ENCODE measurements around the gene CPXM1.
"Not testable (repeated sequence)": the region's sequence is repeated elsewhere in the genome, so short reads cannot be mapped to it uniquely, and the experiment has no call there.

The CPXM1 gene

DNA sequence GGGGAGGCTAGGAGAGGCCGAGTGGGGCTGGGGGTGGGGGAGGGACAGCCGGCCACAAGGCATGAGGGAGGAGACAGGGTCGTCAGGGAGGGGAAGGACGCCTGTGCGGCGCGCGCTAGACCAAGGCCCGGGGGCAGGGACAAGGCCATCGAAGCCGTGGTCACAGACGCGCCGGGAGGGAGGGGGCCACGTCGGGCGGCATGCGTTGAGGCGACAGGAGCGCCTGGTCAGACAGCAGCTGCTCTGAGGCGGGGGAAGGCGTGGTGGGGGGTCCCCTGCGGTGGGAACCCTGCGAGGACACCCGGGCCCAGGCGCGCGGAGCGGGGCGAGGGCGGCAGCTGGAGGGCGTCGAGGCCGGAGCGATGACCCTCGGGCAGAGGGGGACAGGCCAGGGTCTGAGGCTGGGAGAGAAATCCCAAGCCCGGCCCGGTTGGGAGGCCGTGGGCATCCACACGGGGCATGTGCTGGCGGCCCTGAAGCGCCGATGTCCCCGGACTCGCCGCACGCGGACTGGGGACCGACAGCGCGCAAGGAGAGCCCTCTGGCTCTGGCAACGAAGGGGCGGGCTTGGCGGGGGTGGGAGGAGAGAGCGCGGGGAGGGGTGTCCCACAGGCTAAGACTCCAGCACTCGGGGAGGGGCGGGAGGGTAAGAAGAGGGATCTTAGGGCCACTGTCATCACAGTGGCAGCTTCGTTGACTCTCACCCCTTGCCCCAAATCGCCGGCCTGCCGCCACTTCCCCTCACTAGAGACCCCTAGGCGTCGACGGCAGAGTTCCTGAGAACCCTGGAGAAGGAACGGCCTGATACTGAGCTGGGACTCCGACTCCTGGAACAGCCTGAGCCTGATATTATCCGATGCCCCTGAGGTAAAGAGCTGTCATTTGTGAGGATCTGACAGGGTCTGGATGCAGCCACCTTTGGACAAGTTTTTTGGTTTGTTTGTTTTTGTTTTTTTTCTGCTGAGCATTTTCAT is 20.8 kb upstream of the CPXM1 start:
- no peak for DNase-seq

DNA sequence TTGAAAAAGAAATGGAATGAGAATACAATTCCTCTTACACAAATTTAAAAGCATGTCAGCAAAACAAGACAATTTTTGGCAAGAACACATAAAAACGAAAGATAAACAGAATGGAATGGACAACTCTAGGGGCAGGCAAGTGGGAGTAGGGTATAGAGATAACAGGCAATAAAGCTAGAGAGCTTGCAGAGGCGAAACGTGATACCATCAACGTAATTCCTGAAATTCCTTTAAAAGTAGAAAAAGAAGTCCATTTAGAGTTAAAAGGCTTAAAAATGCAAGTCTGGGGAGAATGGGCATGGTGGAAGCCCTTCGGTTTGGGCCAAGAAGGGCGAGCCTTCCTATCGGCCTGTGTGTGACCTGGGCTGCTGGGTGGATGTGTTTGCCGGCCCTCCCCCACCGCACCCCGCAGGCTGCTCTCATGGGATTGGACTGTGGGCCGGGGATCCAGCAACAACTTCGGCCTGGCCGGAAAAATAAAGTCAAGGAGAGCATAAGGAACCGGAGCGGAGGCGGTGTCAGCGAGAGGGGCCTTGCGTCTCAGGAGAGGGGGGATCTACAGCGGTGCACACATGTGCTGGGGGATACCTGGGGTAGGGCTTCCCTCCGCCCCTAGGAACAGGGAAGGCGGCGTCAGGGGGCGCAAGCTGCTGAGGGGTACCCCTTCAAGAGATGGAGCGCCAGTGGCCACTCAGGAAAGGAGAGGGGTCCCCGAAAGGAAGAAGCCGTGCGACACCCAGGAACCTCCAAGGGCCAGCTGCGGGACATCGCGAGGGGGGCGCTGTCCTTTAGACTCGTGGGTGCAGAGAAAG is 19.9 kb upstream of the CPXM1 start:
- no peak for DNase-seq

DNA sequence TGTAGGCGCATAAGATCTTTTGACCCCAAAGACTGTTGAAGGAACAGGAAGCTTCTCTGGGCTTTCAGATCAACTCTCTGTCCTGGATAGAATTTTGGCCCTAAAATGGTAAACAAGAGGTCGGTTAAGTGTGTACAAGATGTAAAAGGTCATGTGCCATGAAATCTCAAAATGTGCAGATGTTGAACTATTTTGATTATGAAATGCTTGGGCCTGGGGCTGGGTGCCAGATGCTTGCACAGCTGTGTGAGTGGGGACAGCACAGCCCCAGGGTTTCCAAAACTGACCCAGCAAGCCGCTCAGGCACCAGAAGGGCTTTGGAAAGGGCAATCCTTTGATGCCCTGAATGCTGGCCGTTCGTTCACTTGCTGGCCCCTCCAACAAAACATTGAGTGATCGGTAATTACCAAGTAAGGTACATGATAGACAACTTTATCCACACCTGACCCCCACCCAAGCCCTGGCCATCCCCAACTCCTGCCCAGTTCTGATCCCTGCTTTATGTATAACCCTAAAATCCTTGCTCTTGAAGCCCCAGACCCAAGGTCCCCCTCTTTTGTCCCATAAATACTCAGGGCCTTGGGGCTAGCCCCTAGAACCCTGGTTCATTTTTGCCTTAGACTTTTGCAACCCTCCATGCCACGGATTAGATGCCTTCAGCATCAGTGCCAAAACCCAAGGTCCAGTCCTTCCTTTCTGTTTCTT is 17.6 kb upstream of the CPXM1 start:
- no peak for DNase-seq

DNA sequence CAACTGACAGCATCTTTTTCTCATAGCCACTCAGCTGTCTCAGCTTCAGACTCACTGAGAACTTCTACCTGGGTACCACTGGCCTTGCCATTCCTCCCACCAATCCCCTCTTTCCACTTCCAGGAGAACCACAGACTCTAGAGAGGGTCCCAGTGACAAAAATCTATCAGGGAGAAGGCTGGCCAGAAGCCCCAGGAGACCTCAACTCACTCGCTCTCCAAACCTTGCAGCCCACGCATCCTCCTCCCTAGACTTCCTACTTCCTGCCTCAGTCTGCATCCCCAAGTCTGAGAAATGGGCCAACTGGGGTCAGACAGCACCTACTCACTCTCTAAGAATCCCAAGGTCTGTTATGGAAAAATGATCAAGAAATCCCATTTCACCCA is 16.9 kb upstream of the CPXM1 start:
- no peak for DNase-seq

DNA sequence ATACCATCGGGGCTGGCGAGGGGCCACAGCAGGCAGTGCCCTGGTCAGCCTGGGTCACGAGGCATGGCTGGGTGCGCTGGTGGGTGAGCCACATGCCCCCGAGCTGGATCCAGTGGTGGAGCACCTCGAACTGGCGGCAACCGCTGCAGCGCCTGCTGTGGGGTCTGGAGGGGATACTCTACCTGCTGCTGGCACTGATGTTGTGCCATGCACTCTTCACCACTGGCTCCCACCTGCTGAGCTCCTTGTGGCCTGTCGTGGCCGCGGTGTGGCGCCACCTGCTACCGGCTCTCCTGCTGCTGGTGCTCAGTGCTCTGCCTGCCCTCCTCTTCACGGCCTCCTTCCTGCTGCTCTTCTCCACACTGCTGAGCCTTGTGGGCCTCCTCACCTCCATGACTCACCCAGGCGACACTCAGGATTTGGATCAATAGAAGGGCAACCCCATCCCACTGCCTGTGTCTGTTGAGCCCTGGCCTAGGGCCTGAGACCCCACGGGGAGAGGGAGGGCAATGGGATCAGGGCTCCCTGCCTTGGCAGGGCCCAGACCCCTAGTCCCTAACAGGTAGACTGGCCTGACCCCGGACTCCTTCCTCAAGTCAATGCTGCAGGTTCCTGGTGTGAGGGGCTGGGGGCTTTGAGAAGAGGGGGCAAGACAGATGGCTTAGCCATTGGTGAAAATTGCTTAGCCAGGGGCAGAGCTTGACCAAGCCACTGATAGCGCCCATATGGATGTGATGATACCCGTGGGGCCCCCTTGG is 16.3 kb upstream of the CPXM1 start:
- peak; percentile 44 for DNase-seq

DNA sequence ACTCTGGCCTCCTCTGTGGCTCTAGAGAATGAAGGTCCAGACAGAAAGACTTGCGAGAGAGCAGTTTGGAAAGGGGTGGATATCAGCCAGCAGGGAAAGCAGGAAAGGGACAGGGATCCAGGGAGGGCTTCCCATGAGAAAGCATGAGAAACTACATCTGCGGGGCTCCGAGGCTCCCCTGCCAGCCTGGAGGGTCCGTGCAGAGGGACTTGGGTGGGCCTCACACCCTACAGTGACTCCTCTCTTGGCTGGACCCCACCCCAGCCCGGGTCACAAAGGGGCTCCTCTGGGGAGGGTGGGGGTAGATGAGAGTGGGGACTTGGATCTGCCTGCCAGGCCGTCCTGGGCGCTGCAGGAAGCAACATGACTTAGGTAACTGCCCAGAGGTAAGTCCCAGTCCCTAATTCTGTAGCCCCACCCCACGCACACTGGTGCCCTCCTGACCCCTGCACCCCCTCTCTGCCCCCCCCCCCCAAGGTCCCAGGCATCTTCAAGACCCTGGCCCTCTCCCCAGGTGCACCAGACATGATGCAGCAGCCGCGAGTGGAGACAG is 15.7 kb upstream of the CPXM1 start, which contains the start of gene TMEM239:
Gene TMEM239, plus strand, starts transcription at position 335 of the 553 bp plus-strand sequence. Its CDS starts 191 bp downstream, at position 526.
- DNase-seq: no peak

DNA sequence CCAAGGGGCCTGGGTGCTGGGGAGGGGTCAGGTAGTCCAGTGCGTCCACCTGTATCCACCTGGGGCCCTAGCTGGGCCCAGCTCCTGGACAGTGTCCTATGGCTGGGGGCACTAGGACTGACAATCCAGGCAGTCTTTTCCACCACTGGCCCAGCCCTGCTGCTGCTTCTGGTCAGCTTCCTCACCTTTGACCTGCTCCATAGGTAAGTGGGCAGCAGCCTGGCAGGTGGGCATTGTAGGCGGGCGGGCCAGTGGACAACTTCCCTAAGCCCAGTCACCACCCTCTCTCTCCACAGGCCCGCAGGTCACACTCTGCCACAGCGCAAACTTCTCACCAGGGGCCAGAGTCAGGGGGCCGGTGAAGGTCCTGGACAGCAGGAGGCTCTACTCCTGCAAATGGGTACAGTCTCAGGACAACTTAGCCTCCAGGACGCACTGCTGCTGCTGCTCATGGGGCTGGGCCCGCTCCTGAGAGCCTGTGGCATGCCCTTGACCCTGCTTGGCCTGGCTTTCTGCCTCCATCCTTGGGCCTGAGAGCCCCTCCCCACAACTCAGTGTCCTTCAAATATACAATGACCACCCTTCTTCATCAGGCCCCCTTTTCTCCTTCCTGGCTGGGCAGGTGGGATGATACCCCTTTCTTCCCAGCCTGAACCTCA is 14.9 kb upstream of the CPXM1 start:
- DNase-seq: no peak

DNA sequence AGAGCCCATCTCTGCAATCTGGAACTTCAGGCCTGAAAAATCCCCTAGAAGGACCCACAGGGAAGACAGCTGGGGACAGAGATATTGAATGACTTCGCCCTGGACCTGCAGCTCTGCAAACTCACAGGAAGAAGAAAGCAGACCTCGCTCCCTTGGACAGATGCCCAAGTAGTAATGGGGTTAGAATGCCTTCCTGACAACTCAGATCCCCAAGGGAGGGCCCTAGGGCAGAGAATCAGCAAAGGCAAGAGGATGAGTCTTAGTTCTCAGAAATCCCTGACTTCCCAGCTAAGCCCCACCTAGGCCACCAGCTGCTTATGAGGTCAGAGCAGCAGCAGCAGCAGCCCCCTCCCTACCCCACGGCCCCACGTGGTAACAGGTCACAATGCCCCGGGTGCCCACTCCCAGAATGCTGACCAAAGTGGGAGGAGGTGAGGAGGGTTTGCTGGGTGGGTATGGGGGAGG is 14.2 kb upstream of the CPXM1 start, which contains the start of gene C20orf141:
Gene C20orf141, plus strand, starts transcription at position 401 of the 465 bp plus-strand sequence. CDS start 198 bp downstream, outside the sequence.
- no peak for DNase-seq

DNA sequence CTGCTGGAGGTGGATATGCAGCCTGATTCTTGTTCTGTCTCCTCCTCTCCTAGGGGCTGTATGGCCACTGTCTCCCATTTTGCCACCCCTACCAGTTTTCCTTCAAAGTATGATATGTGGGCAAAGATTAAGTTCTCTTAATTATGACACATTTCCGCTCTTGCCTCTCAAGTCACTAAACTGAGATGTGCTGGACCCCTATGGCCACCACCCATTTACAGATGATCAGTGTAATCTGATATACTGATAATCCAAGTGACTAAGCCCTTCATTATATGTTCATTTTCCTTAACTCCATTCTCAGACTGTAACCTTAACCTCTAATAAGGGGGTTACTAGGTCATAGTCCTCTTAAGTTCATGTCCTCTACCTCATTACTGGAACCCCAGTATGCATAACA is 13.6 kb upstream of the CPXM1 start:
- no peak for DNase-seq

DNA sequence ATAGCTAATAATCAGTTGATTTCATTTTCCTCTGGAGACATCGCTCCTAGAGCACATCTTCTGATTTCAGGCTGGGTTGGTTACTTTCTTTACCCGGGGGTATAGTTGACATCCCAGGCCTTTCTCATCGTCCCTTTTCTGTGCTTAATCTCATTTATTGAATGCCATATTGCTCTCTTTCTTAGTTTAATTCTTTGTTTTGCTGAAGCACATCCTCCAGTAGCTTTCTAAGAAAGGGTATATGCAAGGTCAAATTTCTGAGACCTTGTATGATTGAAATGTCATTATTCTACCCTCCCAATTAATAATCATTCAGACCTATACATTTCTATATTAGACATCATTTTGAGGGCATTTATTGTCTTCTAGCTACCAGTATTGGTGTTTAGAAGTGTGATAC is 11.8 kb upstream of the CPXM1 start:
- no peak for DNase-seq

DNA sequence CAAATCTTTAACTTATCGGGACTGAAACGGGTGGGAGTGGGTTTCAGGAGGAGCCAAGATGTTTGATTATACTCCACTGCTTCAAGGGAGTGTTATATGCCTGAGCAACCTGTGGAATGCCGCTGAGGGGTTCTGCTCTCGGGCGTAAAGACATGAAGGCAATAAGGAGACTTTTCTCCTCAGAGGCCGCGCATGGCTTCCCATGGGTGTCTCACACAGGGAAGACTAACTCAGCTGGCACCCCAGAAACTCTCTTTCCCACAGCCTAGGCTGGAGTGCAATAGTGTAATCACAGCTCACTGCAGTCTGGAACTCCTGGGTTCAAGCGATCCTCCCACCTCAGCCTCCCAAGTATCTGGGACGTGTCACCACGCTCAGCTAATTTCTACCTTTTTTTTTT is 9.3 kb upstream of the CPXM1 start:
- no peak for DNase-seq

DNA sequence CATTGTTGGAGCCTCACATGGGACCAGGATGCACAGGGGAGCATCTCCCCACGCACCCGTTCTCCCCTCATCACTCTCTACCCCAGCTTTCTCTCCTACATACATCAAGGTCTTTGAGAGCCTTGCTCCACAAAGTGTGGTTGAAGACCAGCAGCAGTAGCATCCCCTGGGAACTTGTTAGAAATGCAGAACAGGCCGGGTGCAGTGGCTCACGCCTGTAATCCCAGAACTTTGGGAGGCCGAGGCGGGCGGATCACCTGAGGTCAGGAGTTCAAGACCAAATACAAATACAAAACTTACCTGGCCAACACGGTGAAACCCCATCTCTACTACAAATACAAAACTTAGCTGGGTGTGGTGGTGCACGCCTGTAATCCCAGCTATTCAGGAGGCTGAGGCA is 7.5 kb upstream of the CPXM1 start:
- DNase-seq: not testable (repeated sequence)

DNA sequence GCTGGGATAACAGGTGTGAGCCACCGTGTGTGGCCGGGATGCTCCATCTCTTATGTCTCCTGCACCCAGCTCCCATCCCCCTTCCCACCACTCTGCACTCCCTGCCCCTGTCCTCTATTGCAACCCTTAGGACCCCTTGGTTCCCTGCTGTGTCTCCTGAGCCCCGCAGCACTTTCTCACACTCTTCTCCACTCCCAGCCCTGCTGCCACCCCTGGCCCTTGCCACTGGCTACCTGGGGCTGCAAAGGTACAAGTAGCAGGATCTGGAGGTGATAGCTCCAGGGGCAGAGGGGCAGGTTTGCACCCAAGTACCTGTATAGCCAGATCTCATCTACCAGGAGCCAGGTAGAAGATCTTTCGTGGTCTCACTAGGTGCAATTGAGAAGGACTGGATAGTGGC is 6.6 kb upstream of the CPXM1 start:
- no peak for DNase-seq

DNA sequence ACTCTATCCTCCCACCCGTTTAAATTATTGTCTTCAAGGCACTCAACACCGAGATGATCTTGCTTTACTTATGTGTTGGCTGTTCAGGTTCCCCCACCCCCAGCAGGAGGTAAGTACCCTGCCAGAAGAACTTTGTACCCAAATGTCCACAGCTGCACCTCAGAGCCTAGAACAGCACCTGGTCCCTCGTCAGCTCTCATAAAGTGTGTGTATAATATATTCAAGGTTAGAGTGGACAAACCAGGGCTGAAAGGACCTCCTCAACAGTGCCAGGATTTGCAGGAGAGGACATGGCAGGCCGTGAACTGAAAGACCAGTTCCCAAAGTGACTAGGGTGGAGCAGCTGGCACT is 5.9 kb upstream of the CPXM1 start:
- DNase-seq: no peak

DNA sequence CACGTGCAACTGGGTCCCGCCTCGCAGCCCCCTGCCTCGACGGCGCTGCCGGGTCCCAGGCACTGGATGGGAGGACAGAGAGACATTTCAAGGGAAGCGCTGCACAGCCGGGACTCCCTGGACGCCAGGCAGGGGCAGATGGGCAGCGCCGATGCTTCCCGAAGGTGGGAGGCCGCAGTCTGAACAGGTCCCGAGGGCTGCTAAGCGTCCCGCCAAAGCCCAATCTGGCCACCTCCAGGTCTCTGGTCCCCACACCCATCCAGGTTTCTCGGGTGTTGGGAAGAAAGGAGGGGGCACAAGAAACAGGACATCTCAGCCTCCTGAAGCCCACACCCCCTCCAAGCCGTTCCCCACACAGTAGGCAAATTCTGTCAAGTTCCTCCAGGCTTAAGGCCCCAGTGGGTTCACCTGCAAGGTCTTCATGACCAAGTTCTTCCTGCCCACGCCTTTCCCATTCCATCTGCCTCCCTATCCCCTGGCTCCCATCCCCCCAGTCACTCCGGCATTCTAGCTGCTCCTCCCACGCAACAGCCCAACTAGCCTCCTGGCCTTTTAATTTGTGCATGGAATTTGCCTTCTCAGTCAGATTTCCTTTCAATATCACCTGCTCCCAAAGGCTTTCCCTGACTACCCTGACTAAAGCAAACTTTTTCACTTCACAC is 5.4 kb upstream of the CPXM1 start:
- DNase-seq: no peak

DNA sequence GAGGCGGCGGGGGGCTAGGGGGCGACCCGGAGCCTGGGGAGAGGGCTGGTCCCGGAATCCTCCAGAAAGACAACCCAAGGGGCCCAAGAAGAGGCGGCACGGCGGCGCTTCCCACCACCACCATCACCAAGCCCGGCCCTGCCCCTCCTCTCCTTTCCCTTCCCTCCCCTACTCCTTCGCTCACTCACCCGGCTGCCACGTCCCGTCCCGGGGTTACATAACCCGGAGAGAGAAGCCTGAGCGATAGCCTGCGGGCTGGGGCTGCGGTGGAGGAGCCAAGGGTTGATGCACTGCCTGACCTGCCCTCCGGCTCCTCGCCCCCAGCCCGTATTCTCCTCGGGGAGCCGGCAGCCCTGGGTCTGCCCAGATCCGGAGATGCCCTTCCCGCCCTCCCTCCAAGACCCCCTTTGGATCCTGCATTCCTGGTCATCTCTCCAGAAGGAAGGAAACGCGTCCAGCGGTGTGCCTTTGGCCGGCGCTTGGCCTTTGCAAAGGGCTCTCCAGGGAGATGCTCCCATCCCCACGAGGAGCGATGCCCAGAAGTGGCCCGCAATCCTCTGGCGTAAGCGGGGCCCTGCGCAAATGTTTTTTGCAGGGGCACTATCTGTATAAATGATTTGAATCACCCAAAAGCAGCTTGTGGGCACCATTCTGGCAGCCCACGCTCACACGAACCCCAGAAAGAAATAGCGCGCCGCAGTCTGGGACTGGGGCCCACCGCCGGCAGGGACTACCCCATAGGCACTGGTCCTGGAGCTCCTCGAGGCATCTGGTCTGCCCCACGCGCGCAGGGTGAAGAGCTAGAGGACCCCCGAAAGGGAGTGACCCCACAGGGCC is 4.6 kb upstream of the CPXM1 start:
- DNase-seq: no peak

DNA sequence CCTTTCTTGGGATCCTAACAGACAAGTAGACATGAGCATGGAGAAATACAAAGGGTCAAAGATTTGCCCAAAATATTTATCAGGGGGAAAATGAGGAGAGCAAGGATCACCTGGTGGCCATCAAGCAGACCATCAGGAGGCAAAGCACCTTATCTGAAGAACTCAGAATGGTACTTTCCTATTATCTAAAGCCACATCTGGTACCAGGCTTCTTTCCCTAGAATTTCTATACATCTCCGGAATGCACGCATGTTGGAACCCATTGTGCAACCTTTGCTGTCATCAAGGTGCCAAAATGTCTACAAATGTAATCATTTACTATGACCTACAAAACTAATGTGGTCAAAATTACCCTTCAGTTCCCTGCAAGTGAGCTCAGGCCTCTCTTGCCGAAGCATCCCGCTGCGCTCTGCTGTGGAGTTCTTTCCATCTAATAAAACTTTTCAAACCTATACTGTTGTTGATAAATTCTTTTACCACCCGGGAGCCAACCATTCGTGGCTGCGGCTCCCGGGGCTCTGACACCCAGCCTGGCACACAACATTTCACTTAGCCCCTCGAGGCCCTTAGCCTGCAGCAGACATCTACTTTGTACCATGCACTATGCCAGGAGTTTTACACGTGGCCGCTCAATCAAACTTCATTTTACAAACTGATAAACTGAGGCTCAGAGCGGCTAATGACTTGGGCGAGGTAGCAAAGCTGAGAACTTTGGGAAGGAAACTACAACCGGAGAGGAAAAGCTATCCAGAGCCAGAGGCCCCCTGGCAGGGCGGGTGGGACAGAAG is 3.8 kb upstream of the CPXM1 start:
- DNase-seq: no peak

DNA sequence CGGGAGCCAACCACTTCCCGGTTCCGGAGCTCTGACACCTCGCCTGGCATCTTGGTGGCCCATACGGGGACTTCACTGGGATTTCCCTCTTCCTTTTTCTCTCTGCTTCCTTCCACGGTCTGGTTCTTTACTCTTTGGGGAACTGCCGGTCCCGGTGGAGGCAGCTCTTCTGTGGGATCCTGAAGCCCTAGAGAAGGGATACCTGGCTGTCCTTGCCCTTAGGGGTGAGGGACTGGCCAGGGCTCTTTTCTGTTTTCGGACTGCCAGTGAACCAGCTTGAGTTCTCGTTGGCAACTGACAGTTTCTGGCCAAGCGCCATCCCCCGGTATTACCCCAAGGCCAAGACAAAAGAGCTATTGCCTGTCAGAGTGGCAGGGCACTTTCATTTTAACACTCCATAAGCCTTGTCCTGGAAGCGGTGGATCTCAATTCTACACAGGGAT is 880 bp upstream of the CPXM1 start:
- DNase-seq: no peak

All from NK-92 treated with Interleukin-12 subunit alpha and Interleukin-12 subunit beta, amount 100 ng/mL, for 24 hours (cell line).